Measurements from ENCODE around the gene POLR3A.
A peak's percentile ranks its signal among the peaks of the same experiment; 100 is the strongest.

The POLR3A gene

GRCh38 chr10:77940627-77941026 lies 88.7 kb downstream of the POLR3A start:
- no peak overlapping the region for H3K4me3 ChIP-seq (ENCODE audit: low read depth, low read length)
- no peak for DNase-seq (ENCODE audit: low read depth)
- TF ChIP-seq CTCF (IDR thresholded peaks at IDR 0.05; ENCODE audit: low read depth, low read length), result no peak
- TF ChIP-seq MYC (IDR thresholded peaks at IDR 0.05; ENCODE audit: low read depth, low read length), result no peak

GRCh38 chr10:77940225-77940624 lies 89.1 kb downstream of the POLR3A start:
- no peak overlapping the region for H3K4me3 ChIP-seq (ENCODE audit: low read depth, low read length)
- DNase-seq (ENCODE audit: low read depth), result no peak
- TF ChIP-seq CTCF (IDR thresholded peaks at IDR 0.05; ENCODE audit: low read depth, low read length) (no peak), MAX (IDR thresholded peaks at IDR 0.05; ENCODE audit: low read depth, low read length) (no peak), MYC (IDR thresholded peaks at IDR 0.05; ENCODE audit: low read depth, low read length) (no peak), POLR2A (IDR thresholded peaks at IDR 0.05; ENCODE audit: extremely low read depth, insufficient read length) (no peak)

- no peak overlapping the region for H3K4me3 ChIP-seq (ENCODE audit: low read depth, low read length)
- TF ChIP-seq MYC (IDR thresholded peaks at IDR 0.05; ENCODE audit: low read depth, low read length), result no peak
- no peak for TF ChIP-seq POLR2A (IDR thresholded peaks at IDR 0.05; ENCODE audit: extremely low read depth, insufficient read length)
- TF ChIP-seq MAX (IDR thresholded peaks at IDR 0.05; ENCODE audit: low read depth, low read length), result no peak
- no peak for TF ChIP-seq CTCF (IDR thresholded peaks at IDR 0.05; ENCODE audit: low read depth, low read length)
- no peak for DNase-seq (ENCODE audit: low read depth)
These were observed 89.7 kb downstream of the POLR3A start for GRCh38 chr10:77939561-77940001.

GRCh38 chr10:77936697-77937567 lies 92.4 kb downstream of the POLR3A start:
- TF ChIP-seq MAX (IDR thresholded peaks at IDR 0.05; ENCODE audit: low read depth, low read length) (no peak), CTCF (IDR thresholded peaks at IDR 0.05; ENCODE audit: low read depth, low read length) (no peak), MYC (IDR thresholded peaks at IDR 0.05; ENCODE audit: low read depth, low read length) (no peak), POLR2A (IDR thresholded peaks at IDR 0.05; ENCODE audit: extremely low read depth, insufficient read length) (no peak)
- no peak overlapping the region for H3K4me3 ChIP-seq (ENCODE audit: low read depth, low read length)
- peak; percentile 36 for DNase-seq (ENCODE audit: low read depth)

- DNase-seq (ENCODE audit: low read depth), result no peak
- no peak for TF ChIP-seq CTCF (IDR thresholded peaks at IDR 0.05; ENCODE audit: low read depth, low read length)
- no peak for TF ChIP-seq MYC (IDR thresholded peaks at IDR 0.05; ENCODE audit: low read depth, low read length)
- TF ChIP-seq POLR2A (IDR thresholded peaks at IDR 0.05; ENCODE audit: extremely low read depth, insufficient read length), result no peak
- no peak for TF ChIP-seq MAX (IDR thresholded peaks at IDR 0.05; ENCODE audit: low read depth, low read length)
- H3K4me3 ChIP-seq (ENCODE audit: low read depth, low read length), result no peak overlapping the region
These were observed 97.1 kb downstream of the POLR3A start for GRCh38 chr10:77932016-77932715.

Measured in NB4 (cell line).